Suprapubic skin (tissue), 3 donors: Measurements from ENCODE around the gene CABS1.

ENCODE experiments used
- CTCF ChIP-seq, 2 donors: fragments of 200-600 bp in 1 of 2; fragments of 450-650 bp in 1 of 2; sonication (generic) in 1 of 2; IDR thresholded peaks; one replicate each; pipeline ENCODE4 v1.5.1; 2016 to 2019; ENCODE audit warnings: antibody characterized with exemption in 2 of 2, mild to moderate bottlenecking in 1 of 2, moderate library complexity in 1 of 2
- EP300 ChIP-seq: sonication (generic); formaldehyde crosslinking; IDR thresholded peaks from one replicate; pipeline ENCODE4 v1.6.1; 2017; ENCODE audit warnings: antibody characterized with exemption
- POLR2A ChIP-seq, 2 donors: fragments of 450-650 bp; IDR thresholded peaks; one replicate each; pipeline ENCODE4 v1.6.1; 2017; ENCODE audit warnings: antibody characterized with exemption in 2 of 2, mild to moderate bottlenecking in 2 of 2, moderate library complexity in 2 of 2

- TF ChIP-seq CTCF (IDR thresholded peaks at IDR 0.05) (no peak), POLR2A (IDR thresholded peaks at IDR 0.05) (no peak), EP300 (no peak)
Measured at GRCh38 chr4:70337886-70338420, 3.2 kb downstream of the CABS1 start.
